Smooth muscle cell (in vitro differentiated cells): ENCODE measurements around the gene GRID1. TPM values are rescaled to one million over a fixed set of nuclear protein-coding genes. Genes with fewer than 3 reads are reported as not detected.

Experiments
- DNase-seq: peaks from one replicate; lab custom pipeline; 2025; ENCODE audit not compliant: unreplicated experiment; lab: John Stamatoyannopoulos, UW
- H2AFZ ChIP-seq: fragments of 200-600 bp; sonication (generic); 2 replicates; pipeline ENCODE4 v1.6.0; 2016; ENCODE audit warnings: antibody characterized with exemption, low read depth, mild to moderate bottlenecking
- H3F3A ChIP-seq: fragments of 200-600 bp; sonication (generic); 2 replicates; pipeline ENCODE4 v1.6.0; 2017; ENCODE audit warnings: antibody characterized with exemption, low read depth
- H3K27ac ChIP-seq: fragments of 200-600 bp; sonication (generic); 2 replicates; pipeline ENCODE4 v1.5.1; 2016; ENCODE audit warnings: low read depth, mild to moderate bottlenecking
- H3K27me3 ChIP-seq: fragments of 200-600 bp; sonication (generic); 2 replicates; pipeline ENCODE4 v1.6.1; 2016; ENCODE audit warnings: low read depth, mild to moderate bottlenecking
- H3K36me3 ChIP-seq: fragments of 200-600 bp; sonication (generic); 2 replicates; pipeline ENCODE4 v1.5.1; 2016; ENCODE audit warnings: low read depth
- H3K4me1 ChIP-seq: fragments of 200-600 bp; sonication (generic); 2 replicates; pipeline ENCODE4 v1.5.1; 2016; ENCODE audit warnings: low read depth
- H3K4me2 ChIP-seq: fragments of 200-600 bp; sonication (generic); 2 replicates; pipeline ENCODE4 v1.6.0; 2016; ENCODE audit warnings: mild to moderate bottlenecking
- H3K4me3 ChIP-seq: fragments of 200-600 bp; sonication (generic); 2 replicates; pipeline ENCODE4 v1.5.1; 2016; ENCODE audit warnings: mild to moderate bottlenecking
- H3K79me2 ChIP-seq: fragments of 200-600 bp; sonication (generic); 2 replicates; pipeline ENCODE4 v1.6.0; 2016; ENCODE audit warnings: low read depth, mild to moderate bottlenecking
- H3K9ac ChIP-seq: fragments of 200-600 bp; sonication (generic); 2 replicates; pipeline ENCODE4 v1.6.0; 2016; ENCODE audit warnings: low read depth
- H3K9me3 ChIP-seq: fragments of 200-600 bp; sonication (generic); replicated peaks from 2 replicates; pipeline ENCODE4 v1.5.1; 2016; ENCODE audit warnings: low read depth
- H4K20me1 ChIP-seq: fragments of 200-600 bp; sonication (generic); 2 replicates; pipeline ENCODE4 v1.6.0; 2016; ENCODE audit warnings: low read depth
- CTCF ChIP-seq: fragments of 200-600 bp; sonication (generic); IDR thresholded peaks from 2 replicates; pipeline ENCODE4 v1.5.1; 2017; ENCODE audit warnings: borderline replicate concordance, mild to moderate bottlenecking, antibody characterized with exemption; ENCODE audit not compliant: insufficient read depth, poor library complexity, severe bottlenecking
- WGBS: methylation state at CpG from one replicate; pipeline ENCODE4 v1.1.7; 2016; ENCODE audit warnings: low lambda C conversion rate; 5-methylcytosine and 5-hydroxymethylcytosine counted together
- polyA plus RNA-seq: library from polyadenylated mRNA; unstranded; fragments of >200 nt; fragmentation: Nextera tagmentation; extraction: Ambion mirVana; gene quantifications from 2 replicates; pipeline ENCODE4 v1.2.1, GENCODE V29; 2016
- total RNA-seq: library from RNA; depleted of rRNA; stranded (reverse); fragments of >200 nt; gene quantifications from 2 replicates; pipeline ENCODE4 v1.2.3, GENCODE V29; 2014

The GRID1 gene
- total and polyA plus RNA-seq, 2 experiments from 2014 or later: 4.4 to 7.4 TPM

- H3K79me2 ChIP-seq: no peaks in the 10 kb centered on the region
- H3K36me3 ChIP-seq: no peaks in the 10 kb centered on the region
- no peaks in the 10 kb centered on the region for H3K27me3 ChIP-seq
- H3K9ac ChIP-seq: no peak overlapping the region
- no peaks in the 10 kb centered on the region for H3F3A ChIP-seq
- H2AFZ ChIP-seq: no peak overlapping the region
- DNase-seq: no peak
- no peak overlapping the region for H3K4me2 ChIP-seq
- H3K4me3 ChIP-seq: no peak overlapping the region
- TF ChIP-seq CTCF: no peak
- no peak overlapping the region for H3K27ac ChIP-seq
- H3K9me3 ChIP-seq: no peaks in the 10 kb centered on the region
- no peaks in the 10 kb centered on the region for H3K4me1 ChIP-seq
- no peaks in the 10 kb centered on the region for H4K20me1 ChIP-seq
These were observed 742.8 kb downstream of the GRID1 start for GRCh38 chr10:85623758-85624157.

- Histone ChIP-seq H3F3A (no peaks in the 10 kb centered on the region), H2AFZ (no peak overlapping the region), H3K27ac (no peak overlapping the region), H3K9ac (no peak overlapping the region), H3K27me3 (no peaks in the 10 kb centered on the region), H3K4me3 (no peak overlapping the region), H3K79me2 (no peaks in the 10 kb centered on the region), H4K20me1 (no peaks in the 10 kb centered on the region), H3K9me3 (no peaks in the 10 kb centered on the region), H3K36me3 (no peaks in the 10 kb centered on the region), H3K4me2 (no peak overlapping the region), H3K4me1 (no peaks in the 10 kb centered on the region)
- no peak for DNase-seq
- no peak for TF ChIP-seq CTCF
- 88% methylated on average over 2 of the region's 2 CpGs for WGBS
These were observed 743.3 kb downstream of the GRID1 start for GRCh38 chr10:85623342-85623741.

- H3K36me3 ChIP-seq: no peaks in the 10 kb centered on the region
- H3K9ac ChIP-seq: no peak overlapping the region
- TF ChIP-seq CTCF: no peak
- H3K27me3 ChIP-seq: no peaks in the 10 kb centered on the region
- H3K27ac ChIP-seq: no peak overlapping the region
- no peak overlapping the region for H2AFZ ChIP-seq
- H3K4me2 ChIP-seq: no peak overlapping the region
- H3F3A ChIP-seq: no peaks in the 10 kb centered on the region
- WGBS: 100% methylated on average over 3 of the region's 3 CpGs
- no peaks in the 10 kb centered on the region for H4K20me1 ChIP-seq
- DNase-seq: no peak
- no peaks in the 10 kb centered on the region for H3K79me2 ChIP-seq
- H3K4me1 ChIP-seq: no peaks in the 10 kb centered on the region
- no peaks in the 10 kb centered on the region for H3K9me3 ChIP-seq
- no peak overlapping the region for H3K4me3 ChIP-seq
These were observed 744.2 kb downstream of the GRID1 start for GRCh38 chr10:85622425-85622824.

- no peak overlapping the region for H3K9ac ChIP-seq
- WGBS: 84% methylated on average over 2 of the region's 2 CpGs
- no peak for DNase-seq
These were observed 745.0 kb downstream of the GRID1 start for GRCh38 chr10:85621562-85621961.

More at GRCh38 chr10:85621562-85621961, 745.0 kb downstream of the GRID1 start:
- Histone ChIP-seq H3K4me3 (no peak overlapping the region), H3K4me1 (no peaks in the 10 kb centered on the region), H3K79me2 (no peaks in the 10 kb centered on the region), H3F3A (no peaks in the 10 kb centered on the region), H2AFZ (no peak overlapping the region), H3K9me3 (no peaks in the 10 kb centered on the region), H3K27me3 (no peaks in the 10 kb centered on the region), H4K20me1 (no peaks in the 10 kb centered on the region), H3K4me2 (no peak overlapping the region), H3K27ac (no peak overlapping the region), H3K36me3 (no peaks in the 10 kb centered on the region)
- TF ChIP-seq CTCF: no peak
